Measurements from ENCODE around the gene CCDC92B. TPM values are rescaled to one million over a fixed set of nuclear protein-coding genes. Genes with fewer than 3 reads are reported as not detected.
A peak's percentile ranks its signal among the peaks of the same experiment; 100 is the strongest.

CCDC92B gene
- total and polyA plus RNA-seq, 2 of the 13 experiments (the other 11 are each of a cell fraction or from before 2014, with no cell fraction given) = not detected

- TF ChIP-seq MYC (CRISPR knock-in tag; IDR thresholded peaks at IDR 0.05; ENCODE audit: borderline replicate concordance) (peak; percentile 68; the same call in 1 of the 2 replicates), ZFX (CRISPR knock-in tag; IDR thresholded peaks at IDR 0.05; ENCODE audit: low read depth) (0 out of 2 replicates have a peak, but pooled peaks have one; percentile 16), SKIL (CRISPR knock-in tag; IDR thresholded peaks at IDR 0.05; ENCODE audit: borderline replicate concordance) (no peak), ZNF432 (CRISPR knock-in tag; IDR thresholded peaks at IDR 0.05; ENCODE audit: borderline replicate concordance) (no peak), MYPOP (CRISPR knock-in tag; IDR thresholded peaks at IDR 0.05) (peak; percentile 100), UBTF (CRISPR knock-in tag; IDR thresholded peaks at IDR 0.05) (peak; percentile 81), SMAD1 (CRISPR knock-in tag; IDR thresholded peaks at IDR 0.05; ENCODE audit: borderline replicate concordance, low read depth) (no peak), ZFYVE20 (CRISPR knock-in tag; IDR thresholded peaks at IDR 0.05; ENCODE audit: borderline replicate concordance, low read depth) (0 out of 2 replicates have a peak, but pooled peaks have one; percentile 40), ERF (CRISPR knock-in tag; IDR thresholded peaks at IDR 0.05) (0 out of 2 replicates have a peak, but pooled peaks have one; percentile 32), ZNF280D (CRISPR knock-in tag; IDR thresholded peaks at IDR 0.05) (no peak), ZNF160 (CRISPR knock-in tag; IDR thresholded peaks at IDR 0.05) (peak; percentile 47; the same call in 1 of the 2 replicates), MTA1 (CRISPR knock-in tag; IDR thresholded peaks at IDR 0.05; ENCODE audit: borderline replicate concordance) (peak; percentile 71; the same call in 1 of the 2 replicates), CBX1 (IDR thresholded peaks at IDR 0.05; ENCODE audit: low read depth) (no peak), YEATS4 (CRISPR knock-in tag; IDR thresholded peaks at IDR 0.05; ENCODE audit: borderline replicate concordance) (0 out of 2 replicates have a peak, but pooled peaks have one; percentile 30), ZNF563 (CRISPR knock-in tag; IDR thresholded peaks at IDR 0.05) (peak; percentile 75; the same call in 1 of the 2 replicates)
Observed at GRCh38 chr17:2724784-2725164, 24.7 kb downstream of the CCDC92B start (continued).
